ENCODE measurements around the gene VSTM2B.

VSTM2B gene

DNA sequence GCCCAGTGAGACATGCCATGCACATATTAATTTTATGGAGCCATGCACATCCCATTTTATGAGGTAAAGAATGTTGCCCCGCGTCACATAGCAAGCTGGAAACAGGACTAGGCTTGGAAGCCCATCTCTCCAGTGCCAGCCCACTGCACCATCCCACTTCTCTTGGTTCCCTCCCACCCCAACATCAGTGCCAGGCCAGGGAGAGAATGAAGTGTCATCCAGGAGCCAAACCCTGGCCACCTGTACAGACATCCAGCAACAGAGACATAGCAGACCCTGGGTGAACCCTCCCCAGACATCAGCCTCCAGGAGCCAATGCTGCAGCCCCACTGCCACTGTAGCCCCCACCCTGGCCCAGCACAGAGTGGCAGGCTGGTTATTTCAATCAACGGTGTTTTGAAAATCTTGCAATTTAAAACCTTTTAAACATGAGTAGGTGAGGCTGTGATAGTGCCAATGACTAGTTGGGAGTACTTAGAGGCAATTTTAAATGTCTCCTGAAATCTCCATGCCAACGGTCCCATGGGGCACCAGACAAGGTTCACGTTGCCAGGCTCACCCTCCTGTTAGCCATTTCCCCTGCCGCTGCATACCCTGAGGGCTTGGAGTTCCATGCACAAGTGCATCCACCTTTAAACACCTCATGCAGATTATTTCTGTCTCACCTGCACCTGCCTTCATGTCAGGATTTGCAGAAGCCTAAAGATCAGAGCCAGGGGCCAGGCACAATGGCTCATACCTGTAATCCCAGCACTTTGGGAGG, 34.7 kb downstream of the VSTM2B start:
- Histone ChIP-seq H3K36me3 (ENCODE audit: control insufficient read depth in 1 of 2, insufficient read depth in 2 of 2, low read depth in 1 of 2, low read length in 2 of 2) (no peaks in the 10 kb centered on the region), H3K18ac (ENCODE audit: low read depth in 1 of 2, low read length in 2 of 2) (no peak overlapping the region), H2BK15ac (ENCODE audit: low read depth, poor library complexity, severe bottlenecking) (no peak overlapping the region), H3K27ac (ENCODE audit: low read length, poor library complexity, severe bottlenecking) (no peak overlapping the region), H2BK12ac (ENCODE audit: low read length in 2 of 2) (no peak overlapping the region), H3K23ac (ENCODE audit: low read length in 2 of 2) (no peak overlapping the region), H3K4me3 (ENCODE audit: insufficient read depth in 1 of 2, low read depth in 1 of 2, low read length in 2 of 2) (no peak overlapping the region), H3K14ac (ENCODE audit: low read length in 2 of 2) (no peak overlapping the region), H4K8ac (ENCODE audit: low read length) (no peak overlapping the region), H2BK5ac (ENCODE audit: low read depth, low read length, poor library complexity, severe bottlenecking) (no peak overlapping the region), H2BK120ac (ENCODE audit: low read depth, low read length) (no peak overlapping the region), H3K4me2 (ENCODE audit: low read length, poor library complexity, severe bottlenecking) (no peak overlapping the region), H3K9me3 (ENCODE audit: control insufficient read depth, low read length) (no peaks in the 10 kb centered on the region), H4K91ac (ENCODE audit: low read length) (no peak overlapping the region), H3K4ac (ENCODE audit: low read depth in 1 of 2, low read length in 2 of 2) (no peak overlapping the region), H2AFZ (ENCODE audit: low read depth, low read length) (no peak overlapping the region), H3K9ac (ENCODE audit: low read length) (no peak overlapping the region), H3K4me1 (ENCODE audit: control insufficient read depth, insufficient read depth, low read depth, low read length) (peaks cover 4% of the 10 kb centered on the region), H2AK5ac (ENCODE audit: low read length, severe bottlenecking) (no peak overlapping the region), H3K27me3 (ENCODE audit: control insufficient read depth in 1 of 2, insufficient read depth in 1 of 2, low read length in 2 of 2) (peaks cover 0 to 17% of the 10 kb centered on the region in 2 experiments), H3K79me1 (replicated peaks; ENCODE audit: low read length, poor library complexity, severe bottlenecking) (no peaks in the 10 kb centered on the region)
- 80% methylated on average over 6 of the region's 6 CpGs for WGBS
- DNase-seq, result no peak

DNA sequence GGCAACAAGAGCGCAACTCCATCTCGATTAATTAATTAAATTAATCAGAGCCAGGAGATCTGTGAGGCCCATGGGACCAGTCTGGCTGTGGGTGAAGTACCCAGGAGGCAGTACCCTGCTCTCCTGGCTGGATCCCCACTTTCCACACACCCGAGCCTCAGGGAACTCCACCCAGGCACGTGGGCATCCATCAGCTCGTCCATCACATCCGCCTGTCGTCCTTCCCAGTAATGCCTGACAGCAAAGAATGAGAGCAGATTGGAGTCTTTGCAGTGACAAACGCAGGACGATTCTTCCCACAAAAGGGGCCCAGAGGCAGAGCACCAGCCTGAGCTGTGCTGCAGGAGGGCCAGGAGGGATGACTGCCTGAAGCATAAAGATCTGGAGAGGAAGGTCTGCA, 35.8 kb downstream of the VSTM2B start:
- Histone ChIP-seq H2BK12ac (ENCODE audit: low read length in 2 of 2) (no peak overlapping the region), H3K36me3 (ENCODE audit: control insufficient read depth in 1 of 2, insufficient read depth in 2 of 2, low read depth in 1 of 2, low read length in 2 of 2) (no peaks in the 10 kb centered on the region), H2BK5ac (ENCODE audit: low read depth, low read length, poor library complexity, severe bottlenecking) (no peak overlapping the region), H3K4me3 (ENCODE audit: insufficient read depth in 1 of 2, low read depth in 1 of 2, low read length in 2 of 2) (no peak overlapping the region), H3K9me3 (ENCODE audit: control insufficient read depth, low read length) (no peaks in the 10 kb centered on the region), H3K4me2 (ENCODE audit: low read length, poor library complexity, severe bottlenecking) (no peak overlapping the region), H3K14ac (ENCODE audit: low read length in 2 of 2) (no peak overlapping the region), H4K91ac (ENCODE audit: low read length) (no peak overlapping the region), H2AFZ (ENCODE audit: low read depth, low read length) (no peak overlapping the region), H3K23ac (ENCODE audit: low read length in 2 of 2) (no peak overlapping the region), H4K8ac (ENCODE audit: low read length) (no peak overlapping the region), H2BK15ac (ENCODE audit: low read depth, poor library complexity, severe bottlenecking) (no peak overlapping the region), H2AK5ac (ENCODE audit: low read length, severe bottlenecking) (no peak overlapping the region), H3K9ac (ENCODE audit: low read length) (no peak overlapping the region), H3K4me1 (ENCODE audit: control insufficient read depth, insufficient read depth, low read depth, low read length) (peaks cover 4% of the 10 kb centered on the region), H3K4ac (ENCODE audit: low read depth in 1 of 2, low read length in 2 of 2) (no peak overlapping the region), H3K18ac (ENCODE audit: low read depth in 1 of 2, low read length in 2 of 2) (no peak overlapping the region), H3K79me1 (replicated peaks; ENCODE audit: low read length, poor library complexity, severe bottlenecking) (no peaks in the 10 kb centered on the region), H3K27ac (ENCODE audit: low read length, poor library complexity, severe bottlenecking) (no peak overlapping the region), H2BK120ac (ENCODE audit: low read depth, low read length) (no peak overlapping the region), H3K27me3 (ENCODE audit: control insufficient read depth in 1 of 2, insufficient read depth in 1 of 2, low read length in 2 of 2) (peaks cover 0 to 20% of the 10 kb centered on the region in 2 experiments)
- DNase-seq, result no peak
- 68% methylated on average over 9 of the region's 9 CpGs for WGBS

DNA sequence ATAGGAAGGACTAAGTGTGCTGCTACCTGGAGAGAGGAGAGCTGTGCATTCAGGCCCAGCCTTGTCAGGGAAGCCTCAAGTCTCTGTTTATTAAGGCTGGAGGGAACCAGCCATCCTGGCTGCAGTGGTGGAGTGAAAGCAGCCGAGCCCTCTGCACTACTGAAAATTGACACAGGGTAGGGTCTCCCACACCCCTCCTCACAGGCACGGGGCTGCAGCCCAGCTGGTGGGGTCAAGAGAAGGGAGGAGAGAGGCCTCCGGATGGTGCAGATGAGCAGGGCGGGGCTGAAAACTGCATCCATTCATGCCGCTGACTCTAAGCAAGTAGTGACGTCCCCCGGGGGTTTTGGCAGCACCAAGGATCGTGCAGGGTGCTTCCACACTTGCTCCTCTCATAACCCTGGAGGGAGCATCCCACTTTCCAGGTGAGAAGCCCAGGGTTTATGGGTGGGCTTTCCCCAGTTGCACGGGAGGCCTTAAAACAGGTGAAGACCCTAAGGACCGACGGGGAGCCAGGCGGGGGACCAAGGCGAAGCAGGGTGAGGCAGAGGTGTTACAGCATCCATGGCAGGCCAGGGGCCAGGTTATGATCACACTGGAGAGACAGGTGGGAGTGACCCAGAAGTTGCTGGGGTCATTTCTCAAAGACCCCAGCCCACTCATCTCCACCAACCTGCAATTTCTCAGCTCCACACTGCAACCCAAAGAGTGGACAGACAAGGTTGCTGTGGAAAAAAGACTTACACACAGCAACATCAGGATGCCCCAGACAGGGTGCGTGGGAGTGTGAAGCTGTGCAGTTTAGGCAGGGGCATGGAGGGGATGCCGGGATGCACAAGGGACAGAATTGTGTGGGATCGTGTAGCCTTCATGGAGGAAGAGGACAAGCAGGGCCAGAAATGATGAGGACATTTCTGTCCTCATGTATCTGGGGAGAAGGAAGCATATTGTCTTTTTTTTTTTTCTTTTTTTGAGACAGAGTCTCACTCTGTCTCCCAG, 36.8 kb downstream of the VSTM2B start:
- Histone ChIP-seq H3K14ac (ENCODE audit: low read length in 2 of 2) (no peak overlapping the region), H2BK15ac (ENCODE audit: low read depth, poor library complexity, severe bottlenecking) (no peak overlapping the region), H3K4me2 (ENCODE audit: low read length, poor library complexity, severe bottlenecking) (no peak overlapping the region), H2AFZ (ENCODE audit: low read depth, low read length) (no peak overlapping the region), H3K27ac (ENCODE audit: low read length, poor library complexity, severe bottlenecking) (no peak overlapping the region), H2AK5ac (ENCODE audit: low read length, severe bottlenecking) (no peak overlapping the region), H2BK120ac (ENCODE audit: low read depth, low read length) (no peak overlapping the region), H2BK12ac (ENCODE audit: low read length in 2 of 2) (no peak overlapping the region), H4K8ac (ENCODE audit: low read length) (no peak overlapping the region), H3K4me3 (ENCODE audit: insufficient read depth in 1 of 2, low read depth in 1 of 2, low read length in 2 of 2) (no peak overlapping the region), H3K23ac (ENCODE audit: low read length in 2 of 2) (no peak overlapping the region), H3K27me3 (ENCODE audit: control insufficient read depth in 1 of 2, insufficient read depth in 1 of 2, low read length in 2 of 2) (peaks cover 0 to 20% of the 10 kb centered on the region in 2 experiments), H3K4ac (ENCODE audit: low read depth in 1 of 2, low read length in 2 of 2) (no peak overlapping the region), H3K36me3 (ENCODE audit: control insufficient read depth in 1 of 2, insufficient read depth in 2 of 2, low read depth in 1 of 2, low read length in 2 of 2) (no peaks in the 10 kb centered on the region), H3K4me1 (ENCODE audit: control insufficient read depth, insufficient read depth, low read depth, low read length) (peaks cover 4% of the 10 kb centered on the region), H4K91ac (ENCODE audit: low read length) (no peak overlapping the region), H3K18ac (ENCODE audit: low read depth in 1 of 2, low read length in 2 of 2) (no peak overlapping the region), H2BK5ac (ENCODE audit: low read depth, low read length, poor library complexity, severe bottlenecking) (no peak overlapping the region), H3K9me3 (ENCODE audit: control insufficient read depth, low read length) (no peaks in the 10 kb centered on the region), H3K9ac (ENCODE audit: low read length) (no peak overlapping the region), H3K79me1 (replicated peaks; ENCODE audit: low read length, poor library complexity, severe bottlenecking) (no peaks in the 10 kb centered on the region)
- WGBS, result 68% methylated on average over 14 of the region's 16 CpGs
- no peak for DNase-seq

DNA sequence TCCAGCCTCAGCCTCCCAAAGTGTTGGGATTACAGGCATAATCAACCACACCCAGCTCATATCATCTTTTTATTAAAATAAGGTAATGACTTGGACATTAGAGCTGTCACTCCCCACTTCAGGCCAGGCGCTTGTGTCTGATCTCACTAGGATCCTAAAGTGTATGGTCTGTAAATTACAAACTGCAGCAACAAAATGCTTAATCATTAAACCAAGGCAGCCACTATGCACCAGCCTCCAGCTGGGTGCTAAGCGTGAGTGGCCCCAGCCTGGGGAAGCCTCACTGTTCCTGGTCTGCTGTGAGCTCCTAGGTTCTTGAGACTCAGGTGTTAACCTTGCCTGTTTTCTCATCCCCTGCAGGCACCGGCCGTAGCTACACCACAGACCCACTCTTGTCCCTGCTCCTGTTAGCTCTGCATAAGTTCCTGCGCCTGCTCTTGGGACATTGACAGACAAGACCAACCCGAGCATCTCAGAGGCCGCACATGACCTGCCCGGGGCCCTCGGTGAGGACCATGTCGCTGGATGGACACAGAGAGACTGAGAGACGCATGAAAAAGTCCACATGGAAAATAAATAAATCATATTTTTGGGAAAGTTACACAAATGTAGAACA, 37.8 kb downstream of the VSTM2B start:
- H2BK5ac ChIP-seq (ENCODE audit: low read depth, low read length, poor library complexity, severe bottlenecking), result no peak overlapping the region
- H3K23ac ChIP-seq (ENCODE audit: low read length in 2 of 2), result no peak overlapping the region
- no peak overlapping the region for H3K4ac ChIP-seq (ENCODE audit: low read depth in 1 of 2, low read length in 2 of 2)
- no peak overlapping the region for H3K9ac ChIP-seq (ENCODE audit: low read length)
- no peak overlapping the region for H4K8ac ChIP-seq (ENCODE audit: low read length)
- 79% methylated on average over 10 of the region's 11 CpGs for WGBS
- no peak overlapping the region for H3K4me2 ChIP-seq (ENCODE audit: low read length, poor library complexity, severe bottlenecking)
- no peak overlapping the region for H2BK15ac ChIP-seq (ENCODE audit: low read depth, poor library complexity, severe bottlenecking)
- H2AK5ac ChIP-seq (ENCODE audit: low read length, severe bottlenecking), result no peak overlapping the region
- H3K14ac ChIP-seq (ENCODE audit: low read length in 2 of 2), result no peak overlapping the region
- H2AFZ ChIP-seq (ENCODE audit: low read depth, low read length), result no peak overlapping the region
- H3K27ac ChIP-seq (ENCODE audit: low read length, poor library complexity, severe bottlenecking), result no peak overlapping the region
- no peak for DNase-seq
- no peak overlapping the region for H3K18ac ChIP-seq (ENCODE audit: low read depth in 1 of 2, low read length in 2 of 2)
- H3K79me1 ChIP-seq (replicated peaks; ENCODE audit: low read length, poor library complexity, severe bottlenecking), result no peaks in the 10 kb centered on the region
- H2BK120ac ChIP-seq (ENCODE audit: low read depth, low read length), result no peak overlapping the region
- H3K36me3 ChIP-seq (ENCODE audit: control insufficient read depth in 1 of 2, insufficient read depth in 2 of 2, low read depth in 1 of 2, low read length in 2 of 2), result no peaks in the 10 kb centered on the region
- no peaks in the 10 kb centered on the region for H3K9me3 ChIP-seq (ENCODE audit: control insufficient read depth, low read length)
- no peak overlapping the region for H4K91ac ChIP-seq (ENCODE audit: low read length)
- H3K4me3 ChIP-seq (ENCODE audit: insufficient read depth in 1 of 2, low read depth in 1 of 2, low read length in 2 of 2), result no peak overlapping the region
- H3K4me1 ChIP-seq (ENCODE audit: control insufficient read depth, insufficient read depth, low read depth, low read length), result peaks cover 4% of the 10 kb centered on the region
- H2BK12ac ChIP-seq (ENCODE audit: low read length in 2 of 2), result no peak overlapping the region
- H3K27me3 ChIP-seq (ENCODE audit: control insufficient read depth in 1 of 2, insufficient read depth in 1 of 2, low read length in 2 of 2), result peaks cover 0 to 30% of the 10 kb centered on the region in 2 experiments
